Measurements from ENCODE around the gene HEXIM1.

HEXIM1 gene

GRCh38 chr17:45148183-45149036 is at the start of gene HEXIM1:
Gene HEXIM1 (plus strand): TSS chr17:45148475. CDS start chr17:45149191, 716 bp downstream.
- Histone ChIP-seq H3K27ac (peak within 1 kb of the TSS; percentile 100), H3K4me3 (peak within 1 kb of the TSS; percentile 97), H3K9ac (ENCODE audit: insufficient read length) (peak within 1 kb of the TSS; percentile 100), H3K9me3 (ENCODE audit: low read depth, low read length) (no peaks in the 10 kb centered on the region), H3K36me3 (ENCODE audit: insufficient read depth, low read length) (no peaks in the 10 kb centered on the region)
- TF ChIP-seq EZH2 (IDR thresholded peaks at IDR 0.05), result no peak
- peak; percentile 100 for TF ChIP-seq POLR2AphosphoS5 (IDR thresholded peaks at IDR 0.05; ENCODE audit: borderline replicate concordance, low read depth, low read length)
- no peak for TF ChIP-seq FOXP2 (optimal IDR thresholded peaks at IDR 0.05; ENCODE audit: control extremely low read depth, extremely low read length, insufficient read depth)
- DNase-seq (ENCODE audit: low read depth, low spot score), result peak; percentile 98

- peaks cover 80% of the 10 kb centered on the region for H3K36me3 ChIP-seq (ENCODE audit: insufficient read depth, low read length)
Measured at GRCh38 chr17:45098869-45099616, 49.2 kb upstream of the HEXIM1 start.

GRCh38 chr17:45101546-45101882 is 46.8 kb upstream of the HEXIM1 start:
- no peak for DNase-seq (ENCODE audit: low read depth, low spot score)
- no peak overlapping the region for H3K4me3 ChIP-seq
- peak overlapping the region; percentile 74 for H3K27ac ChIP-seq
- no peaks in the 10 kb centered on the region for H3K9me3 ChIP-seq (ENCODE audit: low read depth, low read length)
- H3K9ac ChIP-seq (ENCODE audit: insufficient read length), result peak overlapping the region; percentile 11
- peaks cover 86% of the 10 kb centered on the region for H3K36me3 ChIP-seq (ENCODE audit: insufficient read depth, low read length)
- TF ChIP-seq EZH2 (IDR thresholded peaks at IDR 0.05) (no peak), FOXP2 (optimal IDR thresholded peaks at IDR 0.05; ENCODE audit: control extremely low read depth, extremely low read length, insufficient read depth) (no peak), POLR2AphosphoS5 (IDR thresholded peaks at IDR 0.05; ENCODE audit: borderline replicate concordance, low read depth, low read length) (no peak)

More at GRCh38 chr17:45098869-45099616, 49.2 kb upstream of the HEXIM1 start:
- Histone ChIP-seq H3K4me3 (no peak overlapping the region), H3K27ac (no peak overlapping the region), H3K9ac (ENCODE audit: insufficient read length) (no peak overlapping the region), H3K9me3 (ENCODE audit: low read depth, low read length) (no peaks in the 10 kb centered on the region)
- TF ChIP-seq EZH2 (IDR thresholded peaks at IDR 0.05) (no peak), FOXP2 (optimal IDR thresholded peaks at IDR 0.05; ENCODE audit: control extremely low read depth, extremely low read length, insufficient read depth) (no peak), POLR2AphosphoS5 (IDR thresholded peaks at IDR 0.05; ENCODE audit: borderline replicate concordance, low read depth, low read length) (no peak)
- DNase-seq (ENCODE audit: low read depth, low spot score), result no peak

GRCh38 chr17:45101883-45102811 is 46.1 kb upstream of the HEXIM1 start:
- H3K36me3 ChIP-seq (ENCODE audit: insufficient read depth, low read length), result peaks cover 86% of the 10 kb centered on the region
- peak overlapping the region; percentile 11 for H3K9ac ChIP-seq (ENCODE audit: insufficient read length)
- H3K4me3 ChIP-seq, result no peak overlapping the region
- TF ChIP-seq FOXP2 (optimal IDR thresholded peaks at IDR 0.05; ENCODE audit: control extremely low read depth, extremely low read length, insufficient read depth) (no peak), EZH2 (IDR thresholded peaks at IDR 0.05) (no peak), POLR2AphosphoS5 (IDR thresholded peaks at IDR 0.05; ENCODE audit: borderline replicate concordance, low read depth, low read length) (no peak)
- DNase-seq (ENCODE audit: low read depth, low spot score), result no peak
- H3K27ac ChIP-seq, result peak overlapping the region; percentile 74
- no peaks in the 10 kb centered on the region for H3K9me3 ChIP-seq (ENCODE audit: low read depth, low read length)

GRCh38 chr17:45102856-45103255 is 45.4 kb upstream of the HEXIM1 start:
- no peak overlapping the region for H3K27ac ChIP-seq
- no peak overlapping the region for H3K4me3 ChIP-seq
- H3K36me3 ChIP-seq (ENCODE audit: insufficient read depth, low read length), result peaks cover 86% of the 10 kb centered on the region
- H3K9ac ChIP-seq (ENCODE audit: insufficient read length), result no peak overlapping the region
- DNase-seq (ENCODE audit: low read depth, low spot score), result no peak
- TF ChIP-seq EZH2 (IDR thresholded peaks at IDR 0.05), result no peak
- no peak for TF ChIP-seq FOXP2 (optimal IDR thresholded peaks at IDR 0.05; ENCODE audit: control extremely low read depth, extremely low read length, insufficient read depth)
- no peak for TF ChIP-seq POLR2AphosphoS5 (IDR thresholded peaks at IDR 0.05; ENCODE audit: borderline replicate concordance, low read depth, low read length)
- no peaks in the 10 kb centered on the region for H3K9me3 ChIP-seq (ENCODE audit: low read depth, low read length)

- no peak for TF ChIP-seq EZH2 (IDR thresholded peaks at IDR 0.05)
- no peak for TF ChIP-seq POLR2AphosphoS5 (IDR thresholded peaks at IDR 0.05; ENCODE audit: borderline replicate concordance, low read depth, low read length)
- no peak for TF ChIP-seq FOXP2 (optimal IDR thresholded peaks at IDR 0.05; ENCODE audit: control extremely low read depth, extremely low read length, insufficient read depth)
- Histone ChIP-seq H3K9ac (ENCODE audit: insufficient read length) (no peak overlapping the region), H3K4me3 (no peak overlapping the region), H3K9me3 (ENCODE audit: low read depth, low read length) (no peaks in the 10 kb centered on the region), H3K27ac (no peak overlapping the region), H3K36me3 (ENCODE audit: insufficient read depth, low read length) (peaks cover 86% of the 10 kb centered on the region)
- DNase-seq (ENCODE audit: low read depth, low spot score), result no peak
Measured at GRCh38 chr17:45103269-45103795, 44.9 kb upstream of the HEXIM1 start.

GRCh38 chr17:45104029-45104428 is 44.2 kb upstream of the HEXIM1 start:
- TF ChIP-seq EZH2 (IDR thresholded peaks at IDR 0.05), result no peak
- Histone ChIP-seq H3K36me3 (ENCODE audit: insufficient read depth, low read length) (peaks cover 81% of the 10 kb centered on the region), H3K9ac (ENCODE audit: insufficient read length) (no peak overlapping the region), H3K27ac (no peak overlapping the region), H3K9me3 (ENCODE audit: low read depth, low read length) (no peaks in the 10 kb centered on the region), H3K4me3 (no peak overlapping the region)
- DNase-seq (ENCODE audit: low read depth, low spot score), result no peak
